ES-I3 (cell line): ENCODE measurements around the gene ANKS4B.
"Not testable (repeated sequence)": the region's sequence is repeated elsewhere in the genome, so short reads cannot be mapped to it uniquely, and the experiment has no call there.

Experiments
- H3K36me3 ChIP-seq: 2 replicates; pipeline ENCODE4 v1.6.1; 2013; ENCODE audit warnings: mild to moderate bottlenecking, low read length, control low read depth, moderate library complexity; ENCODE audit not compliant: insufficient read depth
- H3K4me1 ChIP-seq: 2 replicates; pipeline ENCODE4 v1.6.1; 2013; ENCODE audit warnings: mild to moderate bottlenecking, control low read depth, low read length; ENCODE audit not compliant: insufficient read depth
- H3K9ac ChIP-seq: 2 replicates; pipeline ENCODE4 v1.6.1; 2013; ENCODE audit warnings: low read depth, mild to moderate bottlenecking, low read length, moderate library complexity
- H3K9me3 ChIP-seq: 2 replicates; pipeline ENCODE4 v1.6.1; 2013; ENCODE audit warnings: mild to moderate bottlenecking, low read length, moderate library complexity; ENCODE audit not compliant: control insufficient read depth, insufficient read depth

ANKS4B gene

DNA sequence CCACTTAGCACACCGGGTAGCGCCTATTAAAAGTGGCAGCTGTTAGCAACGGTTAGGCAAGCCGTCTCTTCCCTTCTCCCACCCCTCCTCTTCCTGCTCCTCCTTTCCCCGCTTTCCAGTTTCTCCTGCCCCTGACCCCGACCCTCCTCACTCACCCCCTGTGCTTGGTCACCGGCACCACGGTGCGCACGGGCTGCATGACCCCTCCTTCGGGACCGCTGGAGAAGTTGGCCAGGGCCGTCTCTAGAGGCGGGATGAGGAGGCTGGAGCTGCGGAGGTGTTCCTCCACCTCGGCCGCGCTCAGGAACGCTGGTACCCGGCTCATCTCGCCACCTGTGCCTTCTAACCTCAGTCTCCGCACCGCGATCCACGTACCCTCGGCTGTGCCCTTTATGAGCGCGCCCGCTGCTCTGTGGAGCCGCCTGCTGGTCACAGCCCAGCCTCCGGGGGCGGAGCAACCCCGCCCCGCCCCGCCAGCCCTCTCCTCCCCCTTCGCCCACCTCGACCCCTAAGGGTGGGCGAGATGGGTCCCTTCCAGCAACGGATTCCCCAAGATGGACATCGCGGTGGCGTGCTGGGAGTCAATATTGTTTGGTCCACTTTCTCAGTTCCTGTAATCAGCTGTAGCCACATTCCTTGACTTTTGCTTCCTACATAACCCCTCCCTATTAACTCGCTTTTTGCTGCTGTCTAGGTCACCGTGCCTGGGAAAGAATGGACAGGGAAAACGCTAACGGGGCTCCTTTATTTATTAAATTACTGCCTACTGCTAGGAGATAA lies 44.6 kb downstream of the ANKS4B start, which contains the start of gene CRYM:
Gene CRYM (minus strand): TSS at position 364 of the 780 bp plus-strand sequence. CDS start 39 bp downstream, at position 325.
- 0 out of 2 replicates have a peak, but pooled peaks cover 3% of the 10 kb centered on the region for H3K4me1 ChIP-seq
- no peaks in the 10 kb centered on the region for H3K9me3 ChIP-seq
- H3K36me3 ChIP-seq = no peaks in the 10 kb centered on the region
- peak within 1 kb of the TSS; percentile 56; the same call in 1 of the 2 replicates for H3K9ac ChIP-seq

DNA sequence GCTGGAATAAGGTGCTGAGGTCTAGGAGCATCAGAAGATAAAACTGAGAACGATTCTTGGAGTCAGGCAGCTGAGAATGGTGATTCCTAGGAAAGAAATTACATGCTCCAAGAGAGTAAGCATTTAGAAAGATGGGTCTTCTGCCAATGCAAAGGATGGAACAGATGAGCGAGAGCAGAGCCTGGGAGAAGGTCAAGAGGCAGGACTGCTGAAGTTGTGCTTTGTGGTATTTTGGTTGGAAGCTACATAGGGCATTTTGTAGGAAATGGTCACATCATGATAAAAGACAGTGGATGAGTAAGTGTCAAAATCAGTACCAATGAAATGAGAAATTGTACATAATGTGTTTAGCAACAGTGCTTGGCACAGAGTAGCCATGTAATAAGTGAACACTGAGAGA lies 46.0 kb downstream of the ANKS4B start:
- Histone ChIP-seq H3K9ac (no peak overlapping the region), H3K4me1 (0 out of 2 replicates have a peak, but pooled peaks cover 3% of the 10 kb centered on the region), H3K9me3 (0 out of 2 replicates have a peak, but pooled peaks cover 2% of the 10 kb centered on the region), H3K36me3 (no peaks in the 10 kb centered on the region)

DNA sequence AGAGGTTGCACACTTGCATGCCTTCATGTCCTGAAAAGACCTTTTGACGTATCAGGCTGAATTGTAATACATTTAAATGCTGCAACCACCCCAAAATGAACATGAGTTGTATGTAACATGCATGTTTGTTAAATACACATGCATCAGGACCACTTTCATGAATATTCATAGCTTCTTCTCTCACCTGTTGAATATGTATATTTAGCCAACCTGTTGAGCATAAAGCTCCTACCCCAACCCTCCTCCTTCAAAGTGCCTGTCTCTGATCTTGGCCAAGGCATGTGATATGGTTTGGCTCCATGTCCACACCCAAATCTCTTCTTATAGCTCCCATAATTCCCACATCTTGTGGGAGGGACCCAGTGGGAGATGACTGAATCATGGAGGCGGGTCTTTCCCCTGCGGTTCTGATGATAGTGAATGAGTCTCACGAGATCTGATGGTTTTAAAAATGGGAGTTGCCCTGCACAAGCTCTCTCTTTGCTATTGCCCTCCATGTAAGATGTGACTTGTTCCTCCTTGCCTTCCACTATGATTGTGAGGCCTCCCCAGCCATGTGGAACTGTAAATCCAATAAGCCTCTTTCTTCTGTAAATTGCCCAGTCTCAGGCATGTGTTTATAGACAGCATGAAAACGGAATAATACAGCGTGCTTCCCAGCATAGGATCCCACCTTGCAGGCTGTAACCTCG lies 48.3 kb downstream of the ANKS4B start:
- Histone ChIP-seq H3K4me1 (0 out of 2 replicates have a peak, but pooled peaks cover 3% of the 10 kb centered on the region), H3K36me3 (no peaks in the 10 kb centered on the region)

DNA sequence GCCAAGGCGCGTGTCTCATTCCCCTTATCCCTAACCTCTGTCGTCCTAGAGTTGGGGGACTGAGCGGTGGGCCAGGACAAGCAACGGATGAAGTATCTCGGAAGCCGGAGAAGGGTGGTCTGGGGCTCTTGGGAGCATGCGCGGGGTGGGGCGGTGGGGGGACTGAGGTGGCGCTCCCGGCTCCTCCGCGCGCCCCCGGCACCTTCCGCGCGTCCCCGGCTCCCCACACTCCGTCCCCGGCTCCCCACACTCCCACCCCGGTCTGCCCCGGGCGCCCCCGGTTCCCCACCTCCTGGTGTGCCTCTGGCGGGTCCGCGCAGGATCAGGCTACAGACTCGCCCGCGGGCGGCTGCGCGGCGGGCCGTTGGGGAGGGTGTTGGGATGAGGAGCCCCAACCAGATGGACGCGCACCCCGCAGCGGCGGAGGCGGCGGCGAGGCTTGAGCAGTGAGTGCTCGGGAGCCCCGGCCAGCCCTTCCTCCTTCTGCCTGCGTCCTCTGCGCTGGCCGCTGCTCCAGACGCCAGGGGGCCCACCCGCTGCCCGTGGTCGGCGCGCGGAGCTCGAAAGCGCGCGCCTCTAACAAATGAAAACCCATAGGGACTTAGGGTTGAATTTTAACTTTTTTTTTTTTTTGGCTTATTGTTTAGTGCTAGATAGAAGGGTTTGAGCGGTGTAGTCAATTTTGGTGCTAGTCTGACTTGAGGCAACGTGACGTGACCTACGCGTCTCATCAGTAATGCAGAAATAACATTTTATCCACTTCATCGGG lies 50.2 kb downstream of the ANKS4B start:
- peaks cover 4% of the 10 kb centered on the region; the same call in 1 of the 2 replicates for H3K4me1 ChIP-seq
- H3K9ac ChIP-seq = peak overlapping the region; percentile 77
- H3K36me3 ChIP-seq = no peaks in the 10 kb centered on the region
- 0 out of 2 replicates have a peak, but pooled peaks cover 2% of the 10 kb centered on the region for H3K9me3 ChIP-seq

More for the DNA sequence above, 48.3 kb downstream of the ANKS4B start:
- Histone ChIP-seq H3K9me3 (0 out of 2 replicates have a peak, but pooled peaks cover 2% of the 10 kb centered on the region), H3K9ac (no peak overlapping the region)

DNA sequence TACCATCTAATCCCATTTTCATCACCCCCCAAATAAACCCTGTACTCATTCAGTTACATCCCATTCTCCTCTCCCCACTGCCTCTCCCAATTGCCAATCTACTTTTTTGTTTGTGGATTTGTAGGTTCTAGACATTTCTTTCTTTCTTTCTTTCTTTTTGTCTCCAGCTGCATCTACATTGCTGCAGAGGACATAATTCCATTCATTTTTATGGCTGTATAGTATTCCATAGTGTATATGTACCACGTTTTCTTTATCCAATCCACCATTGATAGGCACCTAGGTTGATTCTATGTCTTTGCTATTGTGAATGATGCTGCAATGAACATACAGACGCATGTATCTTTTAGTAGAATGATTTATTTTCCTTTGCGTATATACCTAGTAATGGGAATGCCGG lies 50.9 kb downstream of the ANKS4B start:
- peak overlapping the region; percentile 77; the same call in 1 of the 2 replicates for H3K9ac ChIP-seq
- no peaks in the 10 kb centered on the region for H3K36me3 ChIP-seq

DNA sequence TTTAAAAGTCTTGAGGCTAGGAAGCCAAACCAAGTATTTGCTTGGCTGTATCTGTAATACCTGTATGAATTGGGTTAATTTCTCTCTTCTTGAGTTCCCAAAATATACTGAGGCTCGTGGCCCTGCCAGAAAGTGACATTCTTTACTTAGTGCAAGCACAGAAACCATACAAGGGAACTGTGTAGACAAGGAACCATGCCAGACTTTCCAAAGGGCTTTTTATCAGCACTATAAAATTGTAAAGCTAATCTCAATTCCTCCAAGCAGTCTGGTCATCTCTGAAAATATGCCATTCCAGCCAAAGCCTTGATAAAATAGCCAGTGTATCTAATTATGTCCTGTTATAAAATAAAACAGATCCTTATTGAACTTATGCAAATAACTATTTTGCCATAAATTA lies 51.8 kb downstream of the ANKS4B start:
- Histone ChIP-seq H3K4me1 (peaks cover 4% of the 10 kb centered on the region; the same call in 1 of the 2 replicates), H3K36me3 (no peaks in the 10 kb centered on the region), H3K9me3 (0 out of 2 replicates have a peak, but pooled peaks cover 2% of the 10 kb centered on the region), H3K9ac (no peak overlapping the region)

More for the DNA sequence above, 50.9 kb downstream of the ANKS4B start:
- peaks cover 4% of the 10 kb centered on the region; the same call in 1 of the 2 replicates for H3K4me1 ChIP-seq
- H3K9me3 ChIP-seq = 0 out of 2 replicates have a peak, but pooled peaks cover 2% of the 10 kb centered on the region

DNA sequence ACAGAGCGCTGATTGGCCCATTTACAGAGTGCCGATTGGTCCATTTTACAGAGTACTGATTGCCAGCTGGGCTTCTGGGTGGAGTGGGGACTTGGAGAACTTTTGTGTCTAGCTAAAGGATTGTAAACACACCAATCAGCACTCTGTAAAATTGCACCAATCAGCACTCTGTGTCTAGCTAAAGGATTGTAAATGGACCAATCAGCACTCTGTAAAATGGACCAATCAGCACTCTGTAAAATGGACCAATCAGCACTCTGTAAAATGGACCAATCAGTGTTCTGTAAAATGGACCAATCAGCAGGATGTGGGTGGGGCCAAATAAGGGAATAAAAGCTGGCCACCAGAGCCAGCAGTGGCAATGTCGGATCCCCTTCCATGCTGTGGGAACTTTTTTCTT lies 56.3 kb downstream of the ANKS4B start:
- H3K9ac ChIP-seq, H3K9me3 ChIP-seq, H3K36me3 ChIP-seq, H3K4me1 ChIP-seq: not testable (repeated sequence)

DNA sequence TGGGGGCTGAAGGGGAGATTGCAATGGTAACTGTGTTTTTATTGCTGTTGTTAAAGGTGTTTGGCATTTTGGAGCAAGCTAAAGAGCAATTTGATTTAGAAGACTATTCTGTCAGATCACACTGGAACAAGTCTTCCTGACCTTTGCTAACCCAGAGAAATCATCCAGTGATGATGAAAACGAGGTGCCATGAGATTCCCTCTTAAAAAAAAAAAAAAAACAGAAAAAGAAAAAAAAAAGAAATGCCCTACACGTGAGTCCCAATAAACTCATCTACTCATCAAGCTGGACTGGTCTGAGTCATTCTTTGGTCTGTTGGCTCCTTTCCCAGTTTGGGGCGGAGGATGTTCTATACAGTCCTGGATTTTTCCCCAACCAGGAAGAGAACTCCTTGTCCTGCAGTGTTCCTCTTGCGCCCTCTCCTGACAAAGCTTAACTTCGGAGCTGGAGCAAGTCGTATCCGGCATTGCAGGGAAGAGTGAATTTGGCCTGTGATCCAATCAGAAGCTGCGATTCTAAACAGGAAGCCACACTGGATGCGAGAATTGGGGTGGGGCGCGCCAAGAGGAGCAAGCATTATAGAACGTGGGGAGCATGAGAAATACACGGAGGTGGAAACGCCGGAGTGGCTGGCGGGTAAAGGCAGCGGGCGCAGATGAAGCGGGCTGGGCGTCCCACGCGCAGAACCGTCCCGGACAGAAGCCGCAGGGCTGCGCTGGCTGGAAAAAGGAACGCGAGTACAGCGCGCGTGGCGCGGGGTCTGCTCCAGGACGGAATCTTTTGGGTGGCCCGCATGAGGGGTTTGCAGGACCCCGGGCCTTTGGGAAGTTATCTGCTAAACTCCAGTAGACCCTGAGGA lies 67.0 kb downstream of the ANKS4B start:
- Histone ChIP-seq H3K36me3 (no peaks in the 10 kb centered on the region), H3K9ac (peak overlapping the region; percentile 84), H3K4me1 (peaks cover 10% of the 10 kb centered on the region), H3K9me3 (no peaks in the 10 kb centered on the region)

DNA sequence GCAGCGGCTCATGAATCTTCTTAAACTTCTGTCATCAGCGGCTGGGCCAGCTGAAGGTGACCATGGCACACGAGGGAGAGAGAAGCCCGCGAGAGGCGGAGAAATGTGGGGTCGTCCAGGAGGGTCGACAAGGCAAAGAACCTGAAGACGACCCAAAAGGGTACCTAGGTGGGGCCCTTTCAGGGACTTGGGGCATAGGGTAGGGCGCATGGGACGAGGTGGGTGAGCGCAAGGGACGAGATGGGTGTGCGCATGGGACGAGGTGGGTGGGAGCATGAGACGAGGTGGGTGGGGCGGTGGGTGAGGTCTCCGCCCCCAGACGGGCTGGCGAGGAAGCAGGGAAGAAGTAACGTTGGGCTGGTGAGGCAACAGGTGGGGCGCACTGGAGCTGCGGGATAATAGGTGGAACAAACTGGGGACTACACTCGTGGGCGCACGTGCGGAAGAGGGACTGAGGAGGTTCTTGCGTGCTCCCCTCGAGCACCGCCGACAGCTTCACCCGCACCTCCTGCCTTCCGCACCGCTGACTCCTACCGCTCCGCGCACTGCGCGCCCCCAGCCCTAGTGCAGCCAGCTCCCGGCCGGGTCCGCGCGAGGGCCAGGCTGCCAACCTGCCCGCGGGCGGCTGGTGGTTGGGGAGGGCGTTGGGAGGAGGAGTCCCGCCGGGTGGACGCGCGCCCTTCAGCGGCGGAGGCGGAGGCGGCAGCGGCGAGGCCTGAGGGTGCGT lies 67.8 kb downstream of the ANKS4B start:
- Histone ChIP-seq H3K9ac (peak overlapping the region; percentile 84), H3K9me3 (no peaks in the 10 kb centered on the region), H3K4me1 (peaks cover 10% of the 10 kb centered on the region), H3K36me3 (no peaks in the 10 kb centered on the region)

DNA sequence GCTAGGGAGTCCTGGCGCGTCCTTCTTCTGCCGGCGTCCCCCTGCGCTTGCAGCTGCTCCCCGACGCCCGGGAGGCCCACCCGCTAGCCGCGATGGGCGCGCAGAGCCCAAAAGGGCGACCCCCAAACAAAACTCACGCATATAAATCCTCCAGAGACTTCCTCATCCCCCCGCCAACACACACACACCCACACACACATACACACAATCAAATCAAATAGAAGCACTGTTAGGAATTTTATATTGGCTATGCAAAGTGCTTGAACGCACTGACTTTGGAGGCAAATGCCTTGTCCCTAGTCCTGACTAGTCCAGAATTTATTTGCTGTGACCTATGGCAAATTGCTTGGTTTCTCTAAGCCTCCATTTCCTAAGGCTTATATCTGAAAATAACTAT lies 68.4 kb downstream of the ANKS4B start:
- H3K9ac ChIP-seq = peak overlapping the region; percentile 84
- H3K4me1 ChIP-seq = peaks cover 10% of the 10 kb centered on the region
- no peaks in the 10 kb centered on the region for H3K9me3 ChIP-seq
- H3K36me3 ChIP-seq = no peaks in the 10 kb centered on the region

DNA sequence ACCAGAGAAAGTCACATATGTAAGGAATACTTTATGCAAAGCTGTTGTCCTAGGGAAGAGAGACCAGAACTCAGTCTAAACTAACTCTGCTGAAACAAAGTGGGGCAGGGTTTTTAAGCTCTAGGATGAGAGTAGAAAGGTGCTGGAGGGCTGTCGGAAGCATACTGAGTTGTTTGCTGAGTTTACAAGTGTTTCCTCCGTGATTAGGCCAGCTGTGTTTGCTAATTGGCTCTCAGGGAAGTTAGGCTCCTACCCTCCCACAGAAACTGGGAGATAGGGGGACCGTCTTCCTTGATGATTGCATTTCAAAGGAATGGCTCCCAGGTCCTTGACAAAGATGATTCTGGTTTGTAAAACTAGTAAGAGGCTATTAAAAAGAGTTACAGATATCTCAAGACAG lies 69.0 kb downstream of the ANKS4B start:
- Histone ChIP-seq H3K9ac (no peak overlapping the region), H3K9me3 (no peaks in the 10 kb centered on the region), H3K36me3 (no peaks in the 10 kb centered on the region), H3K4me1 (peaks cover 10% of the 10 kb centered on the region)

DNA sequence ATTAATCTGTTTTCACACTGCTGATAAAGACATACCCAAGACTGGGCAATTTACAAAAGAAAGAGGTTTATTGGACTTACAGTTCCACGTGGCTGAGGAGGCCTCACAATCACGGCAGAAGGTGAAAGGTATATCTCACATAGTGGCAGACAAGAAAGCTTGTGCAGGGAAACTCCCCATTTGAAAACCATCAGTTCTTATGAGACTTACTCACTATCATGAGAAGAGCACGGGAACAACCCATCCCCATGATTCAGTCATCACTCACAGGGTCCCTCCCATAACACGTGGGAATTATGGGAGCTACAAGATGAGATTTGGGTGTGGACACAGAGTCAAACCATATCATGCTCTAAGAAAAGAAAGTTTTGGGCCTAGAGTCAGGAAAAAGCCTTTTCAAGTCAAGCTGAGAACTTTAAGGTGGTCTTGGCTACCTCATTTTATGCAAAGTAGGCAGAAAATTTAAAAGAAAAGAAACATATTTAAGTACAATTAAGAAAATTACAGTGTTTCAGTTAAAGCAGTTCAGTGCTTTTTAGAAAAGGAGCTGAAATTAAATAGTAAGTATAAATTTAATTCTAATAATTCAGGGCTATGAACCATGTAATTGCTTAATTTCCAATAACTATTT lies 69.5 kb downstream of the ANKS4B start:
- H3K4me1 ChIP-seq = peaks cover 10% of the 10 kb centered on the region
- no peak overlapping the region for H3K9ac ChIP-seq
- no peaks in the 10 kb centered on the region for H3K9me3 ChIP-seq
- H3K36me3 ChIP-seq = no peaks in the 10 kb centered on the region
